ENCODE data around the gene TMEFF1. TPM values are rescaled to one million over a fixed set of nuclear protein-coding genes. Genes with fewer than 3 reads are reported as not detected.

The TMEFF1 gene
- total RNA-seq, 1 donor from 2014 or later = 14.8 TPM

DNA sequence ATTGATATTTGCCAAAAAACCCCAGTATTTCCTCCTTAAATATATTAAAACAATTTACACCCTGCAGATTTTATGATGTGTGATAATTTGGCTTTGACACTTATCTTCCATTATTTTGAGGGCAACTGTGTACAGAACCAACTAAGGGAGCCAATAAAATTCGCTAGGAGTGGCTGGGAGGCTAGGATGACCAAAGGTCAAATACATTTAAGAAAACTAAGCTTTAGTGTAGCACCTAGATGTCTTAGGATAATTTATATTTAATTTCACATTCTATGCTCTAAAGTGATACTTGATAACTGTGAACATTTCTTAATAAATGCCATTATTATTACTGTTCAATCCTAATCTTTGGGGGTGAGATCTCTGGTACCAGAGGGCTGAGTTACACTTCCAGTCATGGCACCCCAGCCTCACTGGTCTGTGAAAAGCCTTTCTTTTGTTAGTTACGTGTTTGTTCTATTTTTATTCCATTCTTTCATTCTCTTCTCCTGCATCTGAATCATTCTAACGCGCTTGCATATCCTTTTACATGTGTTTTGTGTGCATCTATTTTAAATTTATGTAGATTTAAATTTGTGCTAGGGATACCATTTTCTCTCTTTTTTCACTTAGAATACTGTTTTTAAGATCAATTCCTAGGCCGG, 26.9 kb upstream of the TMEFF1 start:
- no peak for TF ChIP-seq EZH2 (IDR thresholded peaks at IDR 0.05; ENCODE audit: insufficient read depth, low read length)
- TF ChIP-seq, protein P1, sequence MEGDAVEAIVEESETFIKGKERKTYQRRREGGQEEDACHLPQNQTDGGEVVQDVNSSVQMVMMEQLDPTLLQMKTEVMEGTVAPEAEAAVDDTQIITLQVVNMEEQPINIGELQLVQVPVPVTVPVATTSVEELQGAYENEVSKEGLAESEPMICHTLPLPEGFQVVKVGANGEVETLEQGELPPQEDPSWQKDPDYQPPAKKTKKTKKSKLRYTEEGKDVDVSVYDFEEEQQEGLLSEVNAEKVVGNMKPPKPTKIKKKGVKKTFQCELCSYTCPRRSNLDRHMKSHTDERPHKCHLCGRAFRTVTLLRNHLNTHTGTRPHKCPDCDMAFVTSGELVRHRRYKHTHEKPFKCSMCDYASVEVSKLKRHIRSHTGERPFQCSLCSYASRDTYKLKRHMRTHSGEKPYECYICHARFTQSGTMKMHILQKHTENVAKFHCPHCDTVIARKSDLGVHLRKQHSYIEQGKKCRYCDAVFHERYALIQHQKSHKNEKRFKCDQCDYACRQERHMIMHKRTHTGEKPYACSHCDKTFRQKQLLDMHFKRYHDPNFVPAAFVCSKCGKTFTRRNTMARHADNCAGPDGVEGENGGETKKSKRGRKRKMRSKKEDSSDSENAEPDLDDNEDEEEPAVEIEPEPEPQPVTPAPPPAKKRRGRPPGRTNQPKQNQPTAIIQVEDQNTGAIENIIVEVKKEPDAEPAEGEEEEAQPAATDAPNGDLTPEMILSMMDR (IDR thresholded peaks at IDR 0.05; ENCODE audit: insufficient read depth, low read depth, low read length) = no peak
- Histone ChIP-seq H3K9me3 (ENCODE audit: insufficient read depth, low read depth, low read length) (no peaks in the 10 kb centered on the region), H3K79me2 (ENCODE audit: insufficient read depth, low read length) (peaks cover 98% of the 10 kb centered on the region), H3K4me1 (ENCODE audit: insufficient read depth, low read length) (no peaks in the 10 kb centered on the region), H3K27ac (ENCODE audit: low read depth, low read length) (no peak overlapping the region), H3K36me3 (ENCODE audit: insufficient read depth, low read length) (peaks cover 40% of the 10 kb centered on the region), H3K4me2 (ENCODE audit: low read length) (no peak overlapping the region), H3K27me3 (ENCODE audit: insufficient read depth, low read length) (no peaks in the 10 kb centered on the region), H4K20me1 (ENCODE audit: insufficient read depth, low read length) (peaks cover 90% of the 10 kb centered on the region), H3K9ac (ENCODE audit: low read length) (no peak overlapping the region), H3K4me3 (ENCODE audit: insufficient read depth, low read depth, low read length) (no peak overlapping the region), H2AFZ (ENCODE audit: low read depth, low read length) (no peak overlapping the region)
- Mint-ChIP-seq H3K27ac (ENCODE audit: unreplicated experiment) (no peak overlapping the region), H3K4me3 (ENCODE audit: unreplicated experiment) (no peak overlapping the region), H3K9me3 (ENCODE audit: unreplicated experiment) (no peaks in the 10 kb centered on the region), H3K36me3 (ENCODE audit: low read depth, unreplicated experiment) (peaks cover 23% of the 10 kb centered on the region), H3K27me3 (ENCODE audit: low read depth, unreplicated experiment) (no peaks in the 10 kb centered on the region), H3K4me1 (ENCODE audit: low read depth, unreplicated experiment) (peaks cover 12% of the 10 kb centered on the region)
- no peak for FAIRE-seq
- DNase-seq (ENCODE audit: low read depth) = no peak

DNA sequence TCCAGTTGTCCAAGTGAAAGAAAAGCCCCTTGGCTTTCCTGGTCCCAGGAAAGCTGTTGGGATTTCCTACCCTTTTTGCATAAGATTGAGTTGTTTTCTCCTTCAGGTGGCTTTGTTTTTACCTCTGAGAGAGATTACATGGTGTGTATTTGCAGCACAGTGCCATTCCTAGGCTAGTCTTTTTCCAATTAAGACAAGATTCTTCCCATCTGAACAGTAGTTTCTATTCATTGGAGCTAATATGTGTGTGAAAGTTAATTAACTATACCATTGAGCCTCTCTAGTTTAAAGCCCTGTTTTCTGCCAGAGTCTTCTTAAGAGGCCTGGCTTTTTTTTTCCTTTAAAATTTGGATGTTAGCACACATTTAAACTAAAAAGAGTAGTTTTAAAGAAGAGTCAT, 25.9 kb upstream of the TMEFF1 start:
- peaks cover 12% of the 10 kb centered on the region for H3K4me1 Mint-ChIP-seq (ENCODE audit: low read depth, unreplicated experiment)
- H3K9me3 ChIP-seq (ENCODE audit: insufficient read depth, low read depth, low read length) = no peaks in the 10 kb centered on the region
- no peaks in the 10 kb centered on the region for H3K27me3 Mint-ChIP-seq (ENCODE audit: low read depth, unreplicated experiment)
- peaks cover 30% of the 10 kb centered on the region for H3K36me3 Mint-ChIP-seq (ENCODE audit: low read depth, unreplicated experiment)
- H3K36me3 ChIP-seq (ENCODE audit: insufficient read depth, low read length) = peaks cover 47% of the 10 kb centered on the region
- DNase-seq (ENCODE audit: low read depth) (no peak), FAIRE-seq (no peak)
- H3K4me3 ChIP-seq (ENCODE audit: insufficient read depth, low read depth, low read length) = no peak overlapping the region
- H3K79me2 ChIP-seq (ENCODE audit: insufficient read depth, low read length) = peaks cover 98% of the 10 kb centered on the region
- no peak overlapping the region for H3K27ac Mint-ChIP-seq (ENCODE audit: unreplicated experiment)
- no peak overlapping the region for H3K27ac ChIP-seq (ENCODE audit: low read depth, low read length)
- no peak overlapping the region for H3K4me3 Mint-ChIP-seq (ENCODE audit: unreplicated experiment)
- no peaks in the 10 kb centered on the region for H3K4me1 ChIP-seq (ENCODE audit: insufficient read depth, low read length)
- H4K20me1 ChIP-seq (ENCODE audit: insufficient read depth, low read length) = peaks cover 88% of the 10 kb centered on the region
- TF ChIP-seq EZH2 (IDR thresholded peaks at IDR 0.05; ENCODE audit: insufficient read depth, low read length) = no peak
- TF ChIP-seq, protein P1 (IDR thresholded peaks at IDR 0.05; ENCODE audit: insufficient read depth, low read depth, low read length) = no peak
- no peaks in the 10 kb centered on the region for H3K27me3 ChIP-seq (ENCODE audit: insufficient read depth, low read length)
- no peaks in the 10 kb centered on the region for H3K9me3 Mint-ChIP-seq (ENCODE audit: unreplicated experiment)
- no peak overlapping the region for H2AFZ ChIP-seq (ENCODE audit: low read depth, low read length)
- H3K9ac ChIP-seq (ENCODE audit: low read length) = no peak overlapping the region
- H3K4me2 ChIP-seq (ENCODE audit: low read length) = no peak overlapping the region

DNA sequence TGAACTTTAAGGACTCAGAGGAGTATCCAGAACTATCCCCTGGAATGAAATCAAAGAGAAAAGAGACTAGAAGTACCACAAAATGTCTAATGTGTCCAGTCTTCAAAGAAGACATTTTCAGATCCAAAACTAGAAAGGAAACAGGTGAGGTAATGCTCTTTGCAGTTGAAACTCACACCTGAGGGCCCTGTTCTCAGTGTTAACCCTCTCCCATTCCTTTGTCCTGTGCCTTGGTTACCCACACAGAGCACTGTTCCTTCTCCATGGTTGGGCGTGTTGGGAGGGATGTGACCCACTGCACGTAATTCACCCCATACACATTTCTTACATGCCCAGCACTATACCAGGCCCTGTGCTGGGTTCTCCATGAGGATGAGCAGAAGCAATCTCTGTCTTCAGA, 24.7 kb upstream of the TMEFF1 start:
- Histone ChIP-seq H3K79me2 (ENCODE audit: insufficient read depth, low read length) (peaks cover 88% of the 10 kb centered on the region), H4K20me1 (ENCODE audit: insufficient read depth, low read length) (peaks cover 79% of the 10 kb centered on the region), H3K4me3 (ENCODE audit: insufficient read depth, low read depth, low read length) (no peak overlapping the region), H3K27ac (ENCODE audit: low read depth, low read length) (no peak overlapping the region), H3K36me3 (ENCODE audit: insufficient read depth, low read length) (peaks cover 52% of the 10 kb centered on the region), H2AFZ (ENCODE audit: low read depth, low read length) (no peak overlapping the region), H3K4me2 (ENCODE audit: low read length) (no peak overlapping the region), H3K9me3 (ENCODE audit: insufficient read depth, low read depth, low read length) (no peaks in the 10 kb centered on the region), H3K27me3 (ENCODE audit: insufficient read depth, low read length) (no peaks in the 10 kb centered on the region), H3K4me1 (ENCODE audit: insufficient read depth, low read length) (no peaks in the 10 kb centered on the region), H3K9ac (ENCODE audit: low read length) (no peak overlapping the region)
- Mint-ChIP-seq H3K9me3 (ENCODE audit: unreplicated experiment) (no peaks in the 10 kb centered on the region), H3K4me3 (ENCODE audit: unreplicated experiment) (no peak overlapping the region), H3K27me3 (ENCODE audit: low read depth, unreplicated experiment) (no peaks in the 10 kb centered on the region), H3K36me3 (ENCODE audit: low read depth, unreplicated experiment) (peaks cover 39% of the 10 kb centered on the region), H3K4me1 (ENCODE audit: low read depth, unreplicated experiment) (peaks cover 12% of the 10 kb centered on the region), H3K27ac (ENCODE audit: unreplicated experiment) (no peak overlapping the region)
- FAIRE-seq = no peak
- TF ChIP-seq, protein P1 (IDR thresholded peaks at IDR 0.05; ENCODE audit: insufficient read depth, low read depth, low read length) = no peak
- TF ChIP-seq EZH2 (IDR thresholded peaks at IDR 0.05; ENCODE audit: insufficient read depth, low read length) = no peak
- no peak for DNase-seq (ENCODE audit: low read depth)

Measured in astrocyte (in vitro differentiated cells and primary cell).